NCI-H2227 treated with DMSO at 0.1 percent for 48 hours (cell line): Measurements from ENCODE around the gene PPP3R1.
"Not testable (repeated sequence)": the region's sequence is repeated elsewhere in the genome, so short reads cannot be mapped to it uniquely, and the experiment has no call there.

Source experiments
- DNase-seq: peaks from one replicate; lab custom pipeline; 2025; lab: John Stamatoyannopoulos, UW

PPP3R1 gene

GRCh38 chr2:68188831-68189230, 63.5 kb downstream of the PPP3R1 start:
- DNase-seq: no peak

DNA sequence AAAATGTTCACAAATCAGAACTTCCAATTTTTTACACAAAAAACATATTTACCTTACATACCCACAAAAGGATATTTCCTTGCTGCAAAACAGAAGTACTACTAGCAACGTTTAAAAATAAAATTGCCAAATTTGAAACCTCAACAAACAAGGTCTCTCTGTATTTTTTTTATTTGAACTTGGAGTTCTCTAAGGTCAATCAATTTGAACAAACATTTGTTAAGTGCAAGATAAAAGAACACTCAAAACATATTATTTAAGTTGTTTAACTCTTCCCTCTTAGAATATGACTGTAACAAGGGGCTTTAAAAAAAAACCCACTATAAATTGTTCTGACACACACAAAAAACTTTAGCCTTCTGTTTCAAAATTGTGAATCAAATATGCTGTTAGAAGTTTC, 65.0 kb downstream of the PPP3R1 start:
- DNase-seq: no peak

DNA sequence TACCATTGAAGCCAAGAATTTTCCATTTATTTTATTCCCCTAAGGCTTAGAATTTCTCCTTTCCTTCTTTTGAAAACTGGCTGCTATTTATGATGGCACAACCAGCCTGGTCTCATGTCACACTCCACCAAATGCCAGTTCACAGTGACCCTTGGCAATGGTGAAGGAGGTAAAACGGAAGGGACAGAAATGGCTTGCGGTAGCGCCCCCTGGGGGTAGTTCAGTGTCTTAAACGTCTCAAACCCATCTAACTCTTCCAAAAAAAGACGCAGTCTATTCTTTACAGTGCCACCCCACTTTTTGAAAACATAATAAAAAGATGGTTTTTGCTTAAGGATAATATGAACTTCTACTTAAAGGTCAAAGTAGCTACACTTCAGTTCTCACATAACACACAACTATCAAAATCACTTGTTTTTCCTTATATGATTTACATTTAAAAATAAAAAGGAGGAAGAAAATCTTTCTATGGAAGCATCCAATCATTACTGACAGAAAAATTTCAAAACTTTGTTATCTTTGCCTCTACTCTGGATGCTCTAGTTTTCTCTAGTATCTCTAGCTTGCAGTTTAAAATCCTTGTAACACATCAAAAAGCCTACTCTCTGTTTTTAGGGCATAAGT, 66.7 kb downstream of the PPP3R1 start:
- peak; percentile 21 for DNase-seq

DNA sequence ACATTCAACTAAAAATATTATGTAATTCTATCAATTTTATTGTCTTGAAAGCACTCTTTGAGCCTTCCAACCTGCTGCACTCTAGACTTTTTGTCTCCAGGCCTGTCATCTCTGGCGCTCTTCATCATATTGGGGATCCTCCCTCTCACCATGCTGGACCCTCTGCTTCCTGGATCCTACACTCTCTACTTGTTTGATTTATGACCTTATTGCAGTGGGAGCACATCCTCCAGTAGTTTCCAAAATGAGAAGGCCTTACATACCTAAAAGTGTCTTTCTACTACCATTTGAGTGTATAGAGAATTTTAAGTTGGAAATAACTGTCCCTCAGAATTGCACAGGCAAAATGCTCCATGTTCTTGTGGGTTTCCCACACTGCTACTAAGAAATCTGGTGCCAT, 69.4 kb downstream of the PPP3R1 start:
- peak; percentile 59 for DNase-seq

GRCh38 chr2:68178954-68179627, 73.2 kb downstream of the PPP3R1 start:
- no peak for DNase-seq

DNA sequence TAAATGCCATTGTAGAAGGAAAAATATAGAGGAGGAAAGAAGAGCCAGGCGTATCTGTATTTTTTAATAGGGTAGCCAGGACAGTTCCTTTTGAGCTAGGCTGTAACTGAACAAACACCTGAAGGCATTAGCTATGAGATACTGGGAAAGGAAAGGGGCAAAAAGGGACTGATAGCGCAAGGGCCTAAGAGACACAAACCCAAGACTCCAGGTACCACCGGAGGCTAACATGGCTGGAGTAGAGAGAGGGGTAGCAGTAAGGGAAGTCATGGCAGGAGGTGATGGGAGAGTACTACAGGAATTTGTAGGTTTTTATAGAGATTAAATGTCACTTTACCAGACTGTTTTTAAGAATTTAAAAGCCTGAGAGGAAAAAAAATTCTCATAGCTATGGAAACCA, 73.9 kb downstream of the PPP3R1 start:
- DNase-seq: no peak

DNA sequence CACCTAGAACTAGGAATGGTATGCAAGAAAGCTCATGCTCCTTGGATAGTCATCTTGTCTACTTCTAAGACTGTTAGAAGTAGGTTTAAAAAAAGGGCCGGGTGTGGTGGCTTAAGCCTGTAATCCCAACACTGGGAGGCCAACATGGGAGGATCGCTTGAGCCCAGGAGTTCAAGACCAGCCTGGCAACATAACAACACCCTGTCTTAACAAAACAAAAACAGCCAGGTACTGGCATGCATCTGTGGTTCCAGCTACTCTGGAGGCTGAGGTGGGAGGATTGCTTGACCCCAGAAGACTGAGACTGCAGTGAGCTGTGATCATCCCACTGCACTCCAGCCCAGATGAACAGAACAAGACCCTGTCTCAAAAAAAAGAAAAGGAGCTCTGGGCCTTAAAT, 74.8 kb downstream of the PPP3R1 start:
- no peak for DNase-seq

- no peak for DNase-seq
Measured at GRCh38 chr2:68176657-68177056, 75.7 kb downstream of the PPP3R1 start.

- not testable (repeated sequence) for DNase-seq
Measured at GRCh38 chr2:68175210-68175609, 77.1 kb downstream of the PPP3R1 start.

GRCh38 chr2:68172990-68173700, 79.2 kb downstream of the PPP3R1 start:
- no peak for DNase-seq

GRCh38 chr2:68172521-68172920, 79.8 kb downstream of the PPP3R1 start:
- no peak for DNase-seq

GRCh38 chr2:68171684-68172083, 80.6 kb downstream of the PPP3R1 start:
- DNase-seq: no peak

DNA sequence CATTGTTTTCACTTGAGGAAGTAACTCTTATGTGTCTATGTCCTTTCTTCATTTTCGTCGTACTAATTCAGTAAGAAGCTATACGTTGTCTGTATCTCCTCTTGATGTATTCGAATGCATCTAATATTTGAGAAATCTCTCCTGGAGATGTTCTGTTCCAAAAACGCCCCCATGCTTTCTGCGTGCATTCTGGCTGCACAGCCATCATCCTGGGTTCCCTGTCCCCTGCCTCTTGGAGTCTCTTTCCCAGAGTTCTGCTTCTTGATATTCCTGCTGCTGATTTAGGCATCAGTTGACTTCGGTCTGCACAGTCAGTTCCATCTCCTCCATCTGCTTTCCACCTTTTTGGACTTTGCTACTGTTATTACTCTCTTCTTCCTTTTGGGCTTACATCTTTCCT, 81.2 kb downstream of the PPP3R1 start:
- no peak for DNase-seq

GRCh38 chr2:68169308-68169707, 83.0 kb downstream of the PPP3R1 start:
- no peak for DNase-seq

GRCh38 chr2:68167186-68167585, 85.1 kb downstream of the PPP3R1 start:
- DNase-seq: no peak

DNA sequence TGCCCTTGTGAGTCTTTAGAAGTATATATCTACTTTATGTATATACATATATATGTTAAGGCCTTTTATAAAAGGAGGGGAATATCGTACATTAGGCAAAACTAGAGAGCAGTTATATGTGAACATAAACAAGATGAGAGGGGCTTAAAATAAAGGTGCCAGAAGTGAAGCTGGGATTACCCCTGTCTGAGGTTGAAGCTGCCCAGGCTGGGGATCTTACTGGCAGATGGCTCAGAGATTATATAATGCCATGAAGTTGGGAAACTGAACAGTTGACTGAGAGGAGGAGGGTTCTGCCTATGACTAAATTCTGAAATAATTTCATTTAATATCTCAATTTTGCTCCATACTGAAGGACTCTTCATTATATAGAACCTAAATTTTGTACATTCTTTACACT, 88.7 kb downstream of the PPP3R1 start:
- no peak for DNase-seq

DNA sequence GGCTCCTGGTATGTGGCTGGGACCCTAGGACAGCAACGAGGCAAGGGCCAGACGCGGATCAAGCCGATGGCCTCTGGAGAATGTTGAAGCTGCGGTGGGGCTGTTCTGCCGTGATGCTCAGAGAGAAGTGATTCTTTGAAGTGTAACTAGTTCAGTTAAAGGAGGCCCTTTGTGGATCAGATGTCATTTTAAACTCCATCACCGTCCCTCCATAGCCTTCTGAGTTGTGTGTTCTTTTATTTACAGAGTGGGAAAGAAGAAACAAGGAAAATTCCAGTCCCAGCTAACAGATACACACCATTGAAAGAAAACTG, 94.2 kb downstream of the PPP3R1 start:
- DNase-seq: no peak

DNA sequence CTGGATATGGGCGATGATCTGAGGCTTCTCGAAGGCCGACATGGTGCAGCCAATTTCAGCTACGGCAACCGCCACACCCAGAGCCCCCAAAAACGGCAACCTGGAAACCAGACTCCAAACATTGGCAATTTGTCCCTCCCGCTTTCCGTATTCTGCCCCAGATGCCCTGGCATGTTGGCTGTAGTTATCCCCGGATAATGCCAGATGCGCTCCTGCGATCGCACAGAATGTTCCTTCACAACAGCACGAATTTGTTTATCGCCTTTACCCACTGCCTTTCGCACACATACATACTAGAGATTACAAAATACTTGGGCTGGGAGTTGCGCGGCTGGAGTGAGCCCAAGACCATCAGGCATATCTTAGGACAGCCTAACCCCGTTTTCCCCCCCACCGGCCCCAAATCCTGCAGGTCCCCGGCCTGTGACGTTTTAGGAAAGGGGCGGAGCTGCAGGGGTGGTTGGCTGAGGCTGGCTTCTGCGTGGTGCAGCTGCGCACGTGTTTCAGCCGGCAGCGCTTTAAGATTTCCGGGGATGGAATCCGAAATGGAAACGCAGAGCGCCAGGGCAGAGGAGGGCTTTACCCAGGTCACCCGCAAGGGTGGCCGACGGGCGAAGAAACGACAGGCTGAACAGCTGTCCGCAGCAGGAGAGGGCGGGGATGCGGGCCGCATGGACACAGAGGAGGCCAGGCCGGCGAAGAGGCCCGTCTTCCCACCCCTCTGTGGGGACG, 94.8 kb downstream of the PPP3R1 start, which contains the start of gene PNO1:
TSS of gene PNO1 (plus strand) at position 487 of the 732 bp plus-strand sequence. CDS start at position 534, 47 bp downstream.
- DNase-seq: peak; percentile 99

- DNase-seq: no peak
Measured at GRCh38 chr2:68157002-68157401, 95.3 kb downstream of the PPP3R1 start.

GRCh38 chr2:68156419-68156818, 95.9 kb downstream of the PPP3R1 start:
- DNase-seq: no peak

DNA sequence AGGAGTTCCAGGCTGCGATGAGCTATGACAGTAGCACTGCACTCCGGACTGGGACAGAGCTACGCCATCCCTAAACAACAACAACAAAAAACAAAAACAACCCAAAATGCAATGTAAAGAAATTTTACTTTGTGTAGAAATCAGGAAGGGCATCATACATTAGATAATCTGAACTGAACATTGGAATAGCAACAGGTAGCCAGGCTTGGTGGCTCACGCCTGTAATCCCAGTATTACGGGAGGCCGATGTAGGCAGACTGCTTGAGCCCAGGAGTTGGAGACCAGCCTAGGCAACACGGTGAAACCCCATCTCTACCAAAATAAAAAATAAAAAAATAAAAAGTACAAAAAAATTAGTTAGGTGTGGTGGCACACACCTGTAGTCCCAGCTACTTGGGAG, 96.7 kb downstream of the PPP3R1 start:
- DNase-seq: no peak

DNA sequence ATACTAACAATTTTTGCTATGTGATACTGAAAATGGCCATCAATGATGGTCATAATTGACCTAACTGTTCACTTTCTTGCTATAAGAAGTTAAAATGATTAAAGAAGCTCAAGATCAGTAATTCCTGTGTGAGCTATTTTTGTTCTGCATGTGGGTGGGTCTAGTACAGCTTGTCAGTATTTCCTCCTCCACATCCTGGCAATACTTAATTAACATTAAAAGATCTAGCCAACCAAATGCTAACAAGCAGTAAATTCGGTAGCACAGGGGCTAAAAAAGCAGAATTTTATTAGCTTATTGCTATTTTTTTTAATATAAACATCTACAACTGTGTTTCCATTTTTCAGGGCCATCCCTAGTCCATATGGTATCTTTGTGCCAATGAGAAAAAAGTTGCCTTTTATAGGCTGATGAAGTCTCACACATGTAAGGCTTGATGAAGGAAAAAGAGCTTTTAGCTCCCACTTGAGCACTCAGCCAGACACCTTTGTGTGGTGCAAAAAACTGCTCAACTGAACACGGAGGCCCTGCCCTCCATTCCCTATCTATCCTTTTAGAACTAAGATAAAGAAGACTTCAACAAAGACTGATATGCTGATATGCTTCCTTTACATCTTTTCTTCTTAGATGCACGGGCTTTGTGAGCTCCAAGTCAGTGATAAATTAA, 99.5 kb downstream of the PPP3R1 start:
- no peak for DNase-seq
